WTC11 (cell line): ENCODE measurements around the gene GNLY. TPM values are rescaled to one million over a fixed set of nuclear protein-coding genes. Genes with fewer than 3 reads are reported as not detected.
A peak's percentile ranks its signal among the peaks of the same experiment; 100 is the strongest.

Source experiments
- ATAC-seq: fragments of 200-7000 bp; cut with Tn5 transposase; 2 replicates; pipeline ENCODE4 v1.10.0; 2021; ENCODE audit warnings: mild to moderate bottlenecking, moderate library complexity
- CTCF ChIA-PET: fragments of 300-600 bp; sonication (Branson Sonifier 250); formaldehyde crosslinking; loops from one replicate; lab custom pipeline; 2021; ENCODE audit warnings: antibody characterized with exemption; lab: Charles Lee
- POLR2A ChIA-PET: fragments of 350-600 bp; sonication (Branson Sonifier 250); formaldehyde crosslinking; loops from one replicate; lab custom pipeline; 2021; ENCODE audit warnings: antibody characterized with exemption; lab: Charles Lee
- DNase-seq: peaks from one replicate; pipeline ENCODE4 v3.0.0; 2021; ENCODE audit warnings: low spot score
- H3K27ac Mint-ChIP-seq: 2 replicates; pipeline ENCODE4 v1.8.0; 2021; ENCODE audit warnings: mixed read lengths
- H3K27me3 Mint-ChIP-seq: 2 replicates; pipeline ENCODE4 v1.8.0; 2021; ENCODE audit warnings: low read depth, mild to moderate bottlenecking, moderate library complexity, mixed read lengths
- H3K36me3 Mint-ChIP-seq: 2 replicates; pipeline ENCODE4 v1.8.0; 2021; ENCODE audit warnings: mixed read lengths
- H3K4me1 Mint-ChIP-seq: 2 replicates; pipeline ENCODE4 v1.8.0; 2022; ENCODE audit warnings: mixed read lengths
- H3K4me3 Mint-ChIP-seq: 2 replicates; pipeline ENCODE4 v1.8.0; 2021; ENCODE audit warnings: mild to moderate bottlenecking, moderate library complexity, mixed read lengths
- H3K9me3 Mint-ChIP-seq: 2 replicates; pipeline ENCODE4 v1.8.0; 2021; ENCODE audit warnings: mixed read lengths
- GABPB1 ChIP-seq: sonication (generic); formaldehyde crosslinking; IDR thresholded peaks from 2 replicates; pipeline ENCODE4 v1.8.1; 2023; ENCODE audit warnings: mild to moderate bottlenecking, missing genetic modification reagents
- MLX ChIP-seq: sonication (generic); formaldehyde crosslinking; IDR thresholded peaks from 2 replicates; pipeline ENCODE4 v1.8.1; 2023; ENCODE audit warnings: mild to moderate bottlenecking, missing genetic modification reagents, moderate library complexity
- OVOL2 ChIP-seq: fragments of 250-450 bp; sonication (Bioruptor Pico); IDR thresholded peaks from 2 replicates; pipeline ENCODE4 v1.9.0; 2021; ENCODE audit warnings: mild to moderate bottlenecking, borderline replicate concordance
- PRDM15 ChIP-seq: sonication (generic); formaldehyde crosslinking; IDR thresholded peaks from 2 replicates; pipeline ENCODE4 v1.8.0; 2022; ENCODE audit warnings: missing genetic modification reagents
- TCF7 ChIP-seq: sonication (generic); formaldehyde crosslinking; IDR thresholded peaks from 2 replicates; pipeline ENCODE4 v1.8.0; 2022; ENCODE audit warnings: mild to moderate bottlenecking, low read depth, missing genetic modification reagents, moderate library complexity
- TP53 ChIP-seq: sonication (generic); formaldehyde crosslinking; IDR thresholded peaks from 2 replicates; pipeline ENCODE4 v1.8.1; 2023; ENCODE audit warnings: mild to moderate bottlenecking, missing genetic modification reagents
- ZBTB43 ChIP-seq: sonication (generic); formaldehyde crosslinking; IDR thresholded peaks from 2 replicates; pipeline ENCODE4 v1.8.1; 2023; ENCODE audit warnings: mild to moderate bottlenecking, missing genetic modification reagents
- ZNF219 ChIP-seq: sonication (generic); formaldehyde crosslinking; IDR thresholded peaks from 2 replicates; pipeline ENCODE4 v1.8.0; 2023; ENCODE audit warnings: missing genetic modification reagents, mild to moderate bottlenecking, borderline replicate concordance
- ZNF232 ChIP-seq: sonication (generic); formaldehyde crosslinking; IDR thresholded peaks from 2 replicates; pipeline ENCODE4 v1.8.0; 2022; ENCODE audit warnings: mild to moderate bottlenecking, missing genetic modification reagents
- total RNA-seq: library from RNA; stranded (reverse); gene quantifications from 3 replicates; pipeline ENCODE4 v1.2.3, GENCODE V29; 2021
- TF ChIP-seq, protein P1 (sequence below): sonication (generic); formaldehyde crosslinking; IDR thresholded peaks from 2 replicates; pipeline ENCODE4 v1.8.1; 2022; ENCODE audit warnings: low read depth, missing genetic modification reagents, borderline replicate concordance

The GNLY gene
- total RNA-seq, 1 experiment from 2014 or later = not detected

DNA sequence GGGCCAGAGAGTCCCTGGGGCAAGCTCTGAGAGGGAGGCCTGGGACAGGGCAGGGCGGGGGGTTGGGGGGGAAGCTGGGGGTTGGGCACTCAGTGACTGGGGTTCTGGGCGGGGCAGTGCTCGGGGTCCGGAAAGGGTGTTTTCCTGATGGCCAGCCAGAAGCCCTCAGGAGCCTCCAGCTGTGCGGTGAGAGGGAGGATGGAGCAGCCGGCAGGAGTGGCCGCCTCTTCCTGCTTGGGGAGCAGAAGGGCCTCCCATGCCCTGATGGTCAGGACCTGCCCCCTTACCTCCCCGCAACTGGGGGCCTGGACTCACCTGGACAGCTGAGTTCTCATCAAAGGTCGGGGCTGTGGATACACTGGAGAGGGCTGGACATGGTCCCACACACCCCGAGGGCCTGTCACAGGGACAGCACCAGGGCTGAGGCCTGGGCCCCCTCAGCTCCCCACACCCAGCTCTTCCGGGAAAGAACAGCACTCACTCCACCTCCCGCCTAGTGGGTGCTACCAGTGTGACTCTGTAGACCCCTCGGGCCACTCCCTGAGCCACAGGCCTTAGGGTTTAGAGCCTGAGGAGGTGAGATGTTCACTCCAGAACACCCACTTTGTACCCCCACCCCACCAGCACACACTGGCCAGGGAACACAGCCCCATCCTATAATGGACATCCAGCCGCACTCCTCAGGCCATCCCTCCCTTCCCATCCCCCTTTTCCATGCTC, 32.9 kb upstream of the GNLY start:
- no peak; the same call in 1 of the 2 replicates for ATAC-seq
- Mint-ChIP-seq H3K27ac (no peak overlapping the region), H3K27me3 (no peaks in the 10 kb centered on the region), H3K4me1 (no peaks in the 10 kb centered on the region), H3K4me3 (no peak overlapping the region), H3K36me3 (no peaks in the 10 kb centered on the region), H3K9me3 (no peaks in the 10 kb centered on the region)
- CTCF ChIA-PET = interaction anchor here (1.3 to 3.4 kb wide), 4 partner anchors 13 to 228 kb away, joined by 3 to 19 read pairs (median 6); no protein-coding TSS in a partner anchor
- POLR2A ChIA-PET = no interaction called here
- no peak for DNase-seq
- no peak for TF ChIP-seq TP53 (CRISPR knock-in tag)
- no peak for TF ChIP-seq ZBTB43 (CRISPR knock-in tag)
- TF ChIP-seq MLX (CRISPR knock-in tag) = no peak
- TF ChIP-seq ZNF219 (CRISPR knock-in tag) = no peak
- TF ChIP-seq, protein P1, sequence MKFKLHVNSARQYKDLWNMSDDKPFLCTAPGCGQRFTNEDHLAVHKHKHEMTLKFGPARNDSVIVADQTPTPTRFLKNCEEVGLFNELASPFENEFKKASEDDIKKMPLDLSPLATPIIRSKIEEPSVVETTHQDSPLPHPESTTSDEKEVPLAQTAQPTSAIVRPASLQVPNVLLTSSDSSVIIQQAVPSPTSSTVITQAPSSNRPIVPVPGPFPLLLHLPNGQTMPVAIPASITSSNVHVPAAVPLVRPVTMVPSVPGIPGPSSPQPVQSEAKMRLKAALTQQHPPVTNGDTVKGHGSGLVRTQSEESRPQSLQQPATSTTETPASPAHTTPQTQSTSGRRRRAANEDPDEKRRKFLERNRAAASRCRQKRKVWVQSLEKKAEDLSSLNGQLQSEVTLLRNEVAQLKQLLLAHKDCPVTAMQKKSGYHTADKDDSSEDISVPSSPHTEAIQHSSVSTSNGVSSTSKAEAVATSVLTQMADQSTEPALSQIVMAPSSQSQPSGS (CRISPR knock-in tag) = no peak
- no peak for TF ChIP-seq TCF7 (CRISPR knock-in tag)
- TF ChIP-seq PRDM15 (CRISPR knock-in tag) = no peak
- TF ChIP-seq ZNF232 (CRISPR knock-in tag) = no peak
- TF ChIP-seq OVOL2 (CRISPR knock-in tag) = no peak
- no peak for TF ChIP-seq GABPB1 (CRISPR knock-in tag)

GRCh38 chr2:85662899-85663593, 31.1 kb upstream of the GNLY start:
- peak; percentile 25 for ATAC-seq
- POLR2A ChIA-PET = no interaction called here
- no peak for DNase-seq
- Mint-ChIP-seq H3K4me1 (no peaks in the 10 kb centered on the region), H3K36me3 (no peaks in the 10 kb centered on the region)
- TF ChIP-seq TCF7 (CRISPR knock-in tag) (no peak), GABPB1 (CRISPR knock-in tag) (no peak)
- TF ChIP-seq, all 79 proteins: peak for 0
- CTCF ChIA-PET = interaction anchor here (1.0 to 3.4 kb wide), 2 partner anchors 26 to 66 kb away, joined by 3 to 19 read pairs; no protein-coding TSS in a partner anchor
- no peak overlapping the region for H3K4me3 Mint-ChIP-seq
- no peak overlapping the region for H3K27ac Mint-ChIP-seq
- H3K27me3 Mint-ChIP-seq = no peaks in the 10 kb centered on the region
- H3K9me3 Mint-ChIP-seq = no peaks in the 10 kb centered on the region
